Muscle layer of duodenum (tissue), 2 donors: ENCODE data around the gene ESM1.
"Not testable (repeated sequence)": the region's sequence is repeated elsewhere in the genome, so short reads cannot be mapped to it uniquely, and the experiment has no call there.

ENCODE experiments used
- H3K27ac ChIP-seq: one replicate; pipeline ENCODE4 v1.7.0; 2013; ENCODE audit warnings: mild to moderate bottlenecking, low read length
- H3K27me3 ChIP-seq: one replicate; pipeline ENCODE4 v1.7.0; 2013; ENCODE audit warnings: low read depth, mild to moderate bottlenecking, control low read depth, low read length
- H3K36me3 ChIP-seq, 2 donors: one replicate each; pipeline ENCODE4 v1.7.0; 2013; ENCODE audit warnings: low read length in 2 of 2, control low read depth in 1 of 2, mild to moderate bottlenecking in 1 of 2; ENCODE audit not compliant: insufficient read depth in 2 of 2, control insufficient read depth in 1 of 2
- H3K4me1 ChIP-seq, 2 donors: one replicate each; pipeline ENCODE4 v1.7.0; 2013; ENCODE audit warnings: low read length in 2 of 2, mild to moderate bottlenecking in 2 of 2, control low read depth in 1 of 2, moderate library complexity in 1 of 2; ENCODE audit not compliant: insufficient read depth in 2 of 2, control insufficient read depth in 1 of 2
- H3K4me3 ChIP-seq, 2 donors: one replicate each; pipeline ENCODE4 v1.7.0; 2013; ENCODE audit warnings: low read length in 2 of 2, low read depth in 1 of 2, mild to moderate bottlenecking in 1 of 2
- H3K9me3 ChIP-seq, 2 donors: one replicate each; pipeline ENCODE4 v1.7.0; 2013; ENCODE audit warnings: low read length in 2 of 2, control low read depth in 1 of 2, mild to moderate bottlenecking in 1 of 2; ENCODE audit not compliant: control insufficient read depth in 1 of 2
- donor health status: healthy.

Gene ESM1

GRCh38 chr5:55003432-55004065 is 18.2 kb upstream of the ESM1 start:
- Histone ChIP-seq H3K27me3 (no peaks in the 10 kb centered on the region), H3K27ac (no peak overlapping the region), H3K4me1 (no peaks in the 10 kb centered on the region), H3K9me3 (no peaks in the 10 kb centered on the region), H3K4me3 (no peak overlapping the region), H3K36me3 (no peaks in the 10 kb centered on the region)

GRCh38 chr5:55002166-55002565 is 16.8 kb upstream of the ESM1 start:
- H3K36me3 ChIP-seq, H3K4me3 ChIP-seq, H3K27me3 ChIP-seq, H3K9me3 ChIP-seq, H3K27ac ChIP-seq, H3K4me1 ChIP-seq: not testable (repeated sequence)

GRCh38 chr5:54997081-54997480 is 11.7 kb upstream of the ESM1 start:
- Histone ChIP-seq H3K27me3 (no peaks in the 10 kb centered on the region), H3K4me1 (no peaks in the 10 kb centered on the region), H3K4me3 (no peak overlapping the region), H3K36me3 (no peaks in the 10 kb centered on the region), H3K27ac (no peak overlapping the region), H3K9me3 (no peaks in the 10 kb centered on the region)

- Histone ChIP-seq H3K4me1 (no peaks in the 10 kb centered on the region), H3K36me3 (no peaks in the 10 kb centered on the region), H3K27me3 (no peaks in the 10 kb centered on the region), H3K4me3 (no peak overlapping the region), H3K27ac (no peak overlapping the region), H3K9me3 (no peaks in the 10 kb centered on the region)
Measured at GRCh38 chr5:54996466-54996865, 11.1 kb upstream of the ESM1 start.

- Histone ChIP-seq H3K4me3 (no peak overlapping the region), H3K27ac (no peak overlapping the region), H3K27me3 (no peaks in the 10 kb centered on the region), H3K9me3 (no peaks in the 10 kb centered on the region), H3K4me1 (no peaks in the 10 kb centered on the region), H3K36me3 (no peaks in the 10 kb centered on the region)
Measured at GRCh38 chr5:54995168-54995567, 9.8 kb upstream of the ESM1 start.

DNA sequence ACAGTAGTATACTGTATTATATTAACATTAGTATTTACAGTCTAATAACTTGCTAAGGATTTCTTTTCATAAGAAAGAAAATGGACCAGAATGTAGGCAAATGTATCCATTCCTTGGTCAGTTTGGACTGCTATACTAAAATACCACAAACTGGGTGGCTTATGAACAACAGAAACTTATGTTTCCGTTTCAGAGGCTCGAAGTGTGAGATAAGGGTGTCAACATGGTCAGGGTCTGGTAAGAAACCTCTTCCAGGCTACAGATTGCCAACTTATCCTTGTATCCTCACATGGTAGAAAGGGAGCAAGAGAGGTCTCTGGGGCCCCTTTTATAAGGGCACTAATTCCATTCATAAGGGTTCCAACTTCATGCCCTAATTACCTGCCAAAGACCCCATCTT is 9.2 kb upstream of the ESM1 start:
- Histone ChIP-seq H3K4me3 (no peak overlapping the region), H3K27ac (no peak overlapping the region), H3K36me3 (no peaks in the 10 kb centered on the region), H3K27me3 (no peaks in the 10 kb centered on the region), H3K4me1 (no peaks in the 10 kb centered on the region), H3K9me3 (no peaks in the 10 kb centered on the region)

- no peaks in the 10 kb centered on the region for H3K9me3 ChIP-seq
- H3K4me3 ChIP-seq: no peak overlapping the region
- no peaks in the 10 kb centered on the region for H3K36me3 ChIP-seq
- H3K4me1 ChIP-seq: no peaks in the 10 kb centered on the region
- H3K27me3 ChIP-seq: no peaks in the 10 kb centered on the region
- no peak overlapping the region for H3K27ac ChIP-seq
Measured at GRCh38 chr5:54993318-54993717, 7.9 kb upstream of the ESM1 start.

GRCh38 chr5:54991416-54991815 is 6.0 kb upstream of the ESM1 start:
- Histone ChIP-seq H3K4me1 (no peaks in the 10 kb centered on the region), H3K27ac (no peak overlapping the region), H3K9me3 (no peaks in the 10 kb centered on the region), H3K27me3 (no peaks in the 10 kb centered on the region), H3K36me3 (no peaks in the 10 kb centered on the region), H3K4me3 (no peak overlapping the region)

DNA sequence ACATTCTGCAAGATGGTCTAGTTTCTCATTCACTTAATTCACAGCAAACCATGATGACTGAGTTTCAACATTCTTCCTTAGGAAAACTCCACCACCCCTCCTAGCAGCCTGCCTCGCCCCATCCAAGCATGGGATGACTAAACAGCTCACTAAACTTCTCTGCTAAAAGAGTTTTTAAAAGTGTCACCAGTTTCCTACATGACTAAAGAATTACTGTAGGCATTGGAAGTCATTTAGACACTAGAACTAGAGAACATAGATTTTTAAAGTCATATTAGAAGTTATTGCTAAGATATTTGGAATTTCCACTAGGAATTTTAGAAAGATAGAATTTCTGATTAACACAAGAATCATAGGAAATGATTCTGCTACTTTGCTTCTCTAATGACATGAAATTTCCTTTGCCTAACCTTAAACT is 5.5 kb upstream of the ESM1 start:
- Histone ChIP-seq H3K9me3 (no peaks in the 10 kb centered on the region), H3K36me3 (no peaks in the 10 kb centered on the region), H3K4me3 (no peak overlapping the region), H3K4me1 (no peaks in the 10 kb centered on the region), H3K27me3 (no peaks in the 10 kb centered on the region), H3K27ac (no peak overlapping the region)

- Histone ChIP-seq H3K27ac (no peak overlapping the region), H3K4me3 (no peak overlapping the region), H3K27me3 (peaks cover 7% of the 10 kb centered on the region), H3K4me1 (no peaks in the 10 kb centered on the region), H3K9me3 (no peaks in the 10 kb centered on the region), H3K36me3 (no peaks in the 10 kb centered on the region)
Measured at GRCh38 chr5:54988817-54989216, 3.4 kb upstream of the ESM1 start.

DNA sequence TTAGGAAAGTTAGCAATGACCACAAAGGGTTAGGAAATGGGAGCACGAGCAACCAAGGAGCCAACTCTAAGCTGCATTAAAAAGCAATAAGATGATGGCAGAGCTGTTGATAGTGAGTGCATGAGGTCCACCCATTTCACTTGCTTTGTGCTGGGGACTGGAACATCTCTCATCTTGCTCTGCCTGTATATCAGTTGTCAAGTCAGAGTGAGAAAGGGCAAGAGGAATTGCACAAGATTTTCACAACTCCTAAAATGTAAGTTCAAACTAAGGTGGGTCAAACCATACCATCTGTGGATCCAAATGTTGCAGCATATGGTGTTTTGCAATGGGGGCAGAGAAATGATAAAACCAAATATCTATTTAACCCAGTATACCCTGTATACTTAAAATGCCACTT is 2.8 kb upstream of the ESM1 start:
- Histone ChIP-seq H3K36me3 (no peaks in the 10 kb centered on the region), H3K9me3 (no peaks in the 10 kb centered on the region), H3K27me3 (peaks cover 7% of the 10 kb centered on the region), H3K27ac (no peak overlapping the region), H3K4me1 (no peaks in the 10 kb centered on the region), H3K4me3 (no peak overlapping the region)

DNA sequence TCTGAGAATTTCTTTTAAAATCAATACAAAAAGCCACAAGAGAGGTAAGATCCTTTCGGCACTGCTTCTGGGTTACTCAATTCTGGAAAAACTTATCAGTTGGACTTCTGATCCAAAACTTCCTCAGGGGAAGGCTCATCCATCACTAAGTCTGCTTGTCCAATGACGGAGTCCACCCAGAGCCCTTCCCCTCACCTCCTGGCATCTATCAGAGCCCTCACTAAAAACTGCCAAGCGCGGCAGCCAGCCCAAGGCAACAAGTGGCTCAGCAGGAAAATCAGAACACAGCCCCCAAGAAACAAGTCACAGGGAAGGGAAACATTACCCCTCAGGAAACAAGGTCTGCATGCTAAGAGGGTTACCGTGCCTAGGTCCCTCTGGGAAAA is 869 bp upstream of the ESM1 start:
- no peak overlapping the region for H3K4me3 ChIP-seq
- H3K36me3 ChIP-seq: no peaks in the 10 kb centered on the region
- H3K27ac ChIP-seq: no peak overlapping the region
- peaks cover 7% of the 10 kb centered on the region for H3K27me3 ChIP-seq
- H3K9me3 ChIP-seq: no peaks in the 10 kb centered on the region
- H3K4me1 ChIP-seq: no peaks in the 10 kb centered on the region
